GM12801 (cell line): Measurements from ENCODE around the gene TLR8.

ENCODE experiments used
- TF ChIP-seq, protein P1 (sequence below): IDR thresholded peaks from one replicate; pipeline ENCODE4 v1.5.1; 2011; ENCODE audit warnings: control low read depth; ENCODE audit not compliant: insufficient read length; ENCODE audit errors: extremely low read depth

Gene TLR8

DNA sequence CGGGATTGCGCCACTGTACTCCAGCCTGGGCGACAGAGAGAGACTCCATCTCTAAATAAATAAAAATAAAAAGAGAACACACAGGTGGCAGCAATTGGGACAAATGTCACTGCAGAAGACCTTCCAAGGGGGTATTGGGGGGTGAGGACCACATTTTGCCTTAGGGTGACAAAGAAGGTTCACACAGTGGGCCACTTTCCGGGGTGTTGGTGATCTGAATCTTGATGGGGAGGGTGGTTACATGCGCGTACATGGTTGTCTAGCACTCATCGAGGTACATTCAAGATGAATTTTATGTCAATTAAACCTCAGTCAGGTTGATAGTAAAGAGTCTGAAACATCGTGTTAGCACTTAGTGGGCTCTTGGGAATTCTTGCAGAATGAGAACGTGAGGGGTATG lies 48.0 kb downstream of the TLR8 start:
- TF ChIP-seq, protein P1, sequence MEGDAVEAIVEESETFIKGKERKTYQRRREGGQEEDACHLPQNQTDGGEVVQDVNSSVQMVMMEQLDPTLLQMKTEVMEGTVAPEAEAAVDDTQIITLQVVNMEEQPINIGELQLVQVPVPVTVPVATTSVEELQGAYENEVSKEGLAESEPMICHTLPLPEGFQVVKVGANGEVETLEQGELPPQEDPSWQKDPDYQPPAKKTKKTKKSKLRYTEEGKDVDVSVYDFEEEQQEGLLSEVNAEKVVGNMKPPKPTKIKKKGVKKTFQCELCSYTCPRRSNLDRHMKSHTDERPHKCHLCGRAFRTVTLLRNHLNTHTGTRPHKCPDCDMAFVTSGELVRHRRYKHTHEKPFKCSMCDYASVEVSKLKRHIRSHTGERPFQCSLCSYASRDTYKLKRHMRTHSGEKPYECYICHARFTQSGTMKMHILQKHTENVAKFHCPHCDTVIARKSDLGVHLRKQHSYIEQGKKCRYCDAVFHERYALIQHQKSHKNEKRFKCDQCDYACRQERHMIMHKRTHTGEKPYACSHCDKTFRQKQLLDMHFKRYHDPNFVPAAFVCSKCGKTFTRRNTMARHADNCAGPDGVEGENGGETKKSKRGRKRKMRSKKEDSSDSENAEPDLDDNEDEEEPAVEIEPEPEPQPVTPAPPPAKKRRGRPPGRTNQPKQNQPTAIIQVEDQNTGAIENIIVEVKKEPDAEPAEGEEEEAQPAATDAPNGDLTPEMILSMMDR = no peak

DNA sequence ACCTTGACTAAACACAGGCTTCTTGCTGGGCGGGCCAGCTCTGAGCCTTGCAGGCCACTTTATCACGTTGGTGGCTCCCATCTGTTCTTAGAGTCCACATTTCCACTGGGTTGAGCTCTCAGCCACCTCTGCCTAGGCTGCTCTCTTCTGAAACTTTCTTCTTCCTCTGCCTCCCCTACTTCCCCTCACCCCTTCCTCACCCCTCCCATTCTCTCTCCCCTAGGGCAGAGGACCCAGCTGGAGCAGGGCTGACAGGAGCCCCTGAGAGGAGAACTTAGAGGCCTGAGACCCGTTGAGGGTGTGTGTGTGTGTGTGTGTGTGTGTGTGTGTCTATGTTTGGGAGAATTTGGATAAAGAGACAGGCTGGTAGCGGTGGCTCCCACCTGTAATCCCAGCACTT lies 48.6 kb downstream of the TLR8 start:
- TF ChIP-seq, protein P1 = no peak

DNA sequence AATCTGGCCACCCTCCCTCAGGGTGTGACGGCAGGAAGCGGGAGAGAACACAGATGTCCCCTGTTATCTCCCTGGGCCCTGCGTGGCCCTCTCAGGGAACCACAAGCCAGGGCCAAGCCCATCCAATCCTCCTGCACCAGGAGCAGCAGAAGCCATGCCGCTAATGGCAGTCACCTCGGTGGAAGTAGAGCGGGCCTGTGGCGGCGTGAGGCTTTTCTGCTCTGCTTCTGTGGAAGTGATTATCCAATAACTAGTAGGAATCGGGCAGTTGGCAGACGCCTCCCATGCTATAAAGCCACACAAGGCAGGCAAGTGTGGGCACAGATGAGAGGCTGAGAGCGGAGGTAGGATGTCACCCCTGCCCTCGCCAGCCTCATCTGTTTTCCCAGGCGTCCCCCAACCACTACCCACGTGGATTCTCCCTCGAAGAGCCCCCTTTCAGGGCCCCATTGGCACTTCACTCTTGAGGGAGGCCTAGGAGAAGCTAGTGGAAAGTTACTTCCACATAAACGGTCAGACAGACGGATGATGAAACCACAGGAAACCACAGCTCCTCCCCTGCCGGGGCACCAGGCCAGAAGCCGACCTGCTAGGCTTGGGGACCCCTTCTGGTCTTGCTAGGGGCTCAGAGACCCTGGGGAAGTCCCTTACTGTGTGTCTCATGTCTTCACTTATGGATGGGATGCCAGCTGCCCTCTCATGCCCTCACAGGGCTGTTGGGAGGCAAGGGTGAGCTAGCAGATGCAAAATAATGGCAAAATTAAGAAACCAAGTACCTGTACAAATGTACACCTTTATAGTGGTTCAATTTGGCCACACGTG lies 49.7 kb downstream of the TLR8 start:
- TF ChIP-seq, protein P1 = no peak

DNA sequence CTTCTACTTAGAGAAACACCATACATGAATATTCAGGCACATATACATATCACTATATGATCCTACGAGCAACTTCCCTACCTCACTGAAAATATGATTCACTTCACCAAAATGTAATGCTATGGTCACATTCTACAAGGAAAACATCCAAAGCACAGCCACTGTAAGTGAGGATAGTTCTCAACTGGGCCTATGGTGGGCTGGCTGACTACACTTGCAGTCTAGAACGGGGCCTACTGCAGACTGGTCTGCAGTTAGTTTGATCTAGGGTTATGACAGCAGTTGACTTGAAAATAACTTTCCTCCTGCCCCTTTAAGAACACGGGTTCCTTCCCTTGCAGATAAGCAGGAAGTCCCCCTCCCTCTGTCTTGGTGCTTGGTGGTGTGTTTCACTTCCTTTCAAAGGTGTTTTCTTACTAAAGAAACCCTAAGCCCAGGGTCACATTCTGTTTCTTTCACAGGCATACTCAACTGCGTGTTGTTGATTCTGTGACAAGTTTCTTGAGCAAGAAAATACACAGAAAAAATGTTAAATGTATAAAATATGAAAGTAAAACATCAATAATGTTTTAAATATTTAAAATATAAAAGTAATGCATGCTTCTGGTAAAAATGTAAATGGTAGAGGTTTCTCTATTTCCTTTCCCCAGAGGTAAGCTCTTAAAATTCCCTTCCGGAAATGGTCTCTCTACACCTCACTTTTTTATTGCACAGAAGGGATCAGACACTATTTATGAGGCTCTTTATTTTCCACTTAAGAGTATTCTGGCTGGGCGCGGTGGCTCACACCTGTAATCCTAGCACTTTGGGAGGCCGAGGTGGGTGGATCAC lies 50.5 kb downstream of the TLR8 start:
- TF ChIP-seq, protein P1 = no peak

DNA sequence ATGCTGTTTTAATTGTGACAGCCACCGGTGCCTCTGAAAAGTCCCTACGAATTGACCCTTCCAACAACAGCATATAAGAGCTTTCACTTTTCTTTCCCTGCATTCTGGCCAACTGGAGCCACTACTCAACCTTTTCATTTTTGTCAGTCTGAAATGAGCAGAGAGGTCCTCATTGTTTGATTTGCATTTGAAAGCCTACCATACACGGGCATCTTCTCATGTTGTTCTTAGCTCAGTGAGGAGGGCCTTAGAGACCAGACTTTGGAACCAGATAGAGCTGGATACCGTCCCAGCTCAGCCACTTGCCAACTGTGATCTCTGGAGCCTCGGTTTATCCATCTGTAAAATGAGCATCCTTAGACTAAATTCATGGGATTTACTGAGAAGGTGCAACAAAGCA lies 51.6 kb downstream of the TLR8 start:
- TF ChIP-seq, protein P1 = no peak

DNA sequence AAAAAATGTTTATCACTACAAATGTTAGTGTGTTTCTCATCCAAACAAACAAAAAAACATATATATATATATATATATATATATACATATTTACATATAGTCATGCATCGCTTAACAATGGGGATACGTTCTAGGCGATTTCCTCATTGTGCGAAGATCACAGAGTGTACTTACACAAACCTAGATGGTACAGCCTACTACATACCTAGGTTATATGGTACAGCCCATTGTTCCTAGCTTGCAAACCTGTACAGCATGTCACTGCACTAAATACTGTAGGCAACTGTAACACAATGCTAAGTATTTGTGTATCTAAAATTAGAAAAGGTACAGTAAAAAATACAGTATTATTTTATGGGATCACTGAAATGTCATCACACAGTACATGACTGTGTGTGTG lies 52.0 kb downstream of the TLR8 start:
- TF ChIP-seq, protein P1 = no peak

DNA sequence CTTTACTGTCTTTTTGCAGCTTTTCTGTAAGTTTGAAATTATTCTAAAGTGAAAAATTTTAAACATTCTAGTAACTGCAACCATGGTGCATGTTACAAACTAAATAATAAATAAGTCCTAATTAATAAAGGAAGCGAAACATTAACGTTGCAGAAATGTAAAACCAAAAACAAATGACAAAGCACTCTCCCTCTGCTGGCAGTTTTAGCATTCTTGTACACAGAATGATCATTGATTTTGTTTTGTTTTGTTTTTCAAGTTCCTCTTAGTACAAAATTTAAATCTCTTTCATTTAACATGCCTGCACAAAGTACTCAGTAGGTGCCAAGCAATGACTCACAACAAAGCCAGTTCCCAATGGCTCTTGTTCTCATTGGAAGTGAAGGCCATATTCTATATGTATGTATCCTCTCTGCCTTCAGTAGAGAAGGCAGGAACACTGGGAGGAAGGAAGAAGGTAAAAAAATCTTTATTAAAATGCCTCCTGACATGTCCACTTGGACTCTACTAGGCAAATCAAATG lies 54.8 kb downstream of the TLR8 start:
- TF ChIP-seq, protein P1 = no peak
